Subcutaneous abdominal adipose tissue (tissue), 5 donors: ENCODE data around the gene CLPX.
"Not testable (repeated sequence)": the region's sequence is repeated elsewhere in the genome, so short reads cannot be mapped to it uniquely, and the experiment has no call there.

Experiments used
- H3K27ac ChIP-seq: one replicate; pipeline ENCODE4 v1.7.0; 2013; ENCODE audit warnings: low read depth, mild to moderate bottlenecking, inconsistent platforms, low read length, moderate library complexity
- H3K27me3 ChIP-seq, 5 donors: one replicate each; pipeline ENCODE4 v1.7.0; 2013; ENCODE audit warnings: low read length in 5 of 5, inconsistent platforms in 1 of 5; ENCODE audit not compliant: control insufficient read depth in 5 of 5, insufficient read depth in 4 of 5
- H3K36me3 ChIP-seq, 5 donors: one replicate each; pipeline ENCODE4 v1.7.0; 2013; ENCODE audit warnings: low read length in 5 of 5; ENCODE audit not compliant: control insufficient read depth in 5 of 5, insufficient read depth in 5 of 5
- H3K4me1 ChIP-seq, 5 donors: one replicate each; pipeline ENCODE4 v1.7.0; 2013; ENCODE audit warnings: low read length in 5 of 5, mild to moderate bottlenecking in 3 of 5, moderate library complexity in 1 of 5; ENCODE audit not compliant: control insufficient read depth in 5 of 5, insufficient read depth in 5 of 5
- H3K4me3 ChIP-seq, 5 donors: one replicate each; pipeline ENCODE4 v1.7.0; 2013; ENCODE audit warnings: low read length in 5 of 5, low read depth in 1 of 5
- H3K9ac ChIP-seq, 5 donors: one replicate each; pipeline ENCODE4 v1.7.0; 2013; ENCODE audit warnings: low read length in 5 of 5, mild to moderate bottlenecking in 4 of 5, moderate library complexity in 3 of 5
- H3K9me3 ChIP-seq, 5 donors: one replicate each; pipeline ENCODE4 v1.7.0; 2013; ENCODE audit warnings: low read length in 5 of 5; ENCODE audit not compliant: control insufficient read depth in 5 of 5
- donor health status: healthy.
- donor health status: healthy.
- donor health status: healthy.
- donor health status: healthy.
- donor health status: healthy.

CLPX gene

DNA sequence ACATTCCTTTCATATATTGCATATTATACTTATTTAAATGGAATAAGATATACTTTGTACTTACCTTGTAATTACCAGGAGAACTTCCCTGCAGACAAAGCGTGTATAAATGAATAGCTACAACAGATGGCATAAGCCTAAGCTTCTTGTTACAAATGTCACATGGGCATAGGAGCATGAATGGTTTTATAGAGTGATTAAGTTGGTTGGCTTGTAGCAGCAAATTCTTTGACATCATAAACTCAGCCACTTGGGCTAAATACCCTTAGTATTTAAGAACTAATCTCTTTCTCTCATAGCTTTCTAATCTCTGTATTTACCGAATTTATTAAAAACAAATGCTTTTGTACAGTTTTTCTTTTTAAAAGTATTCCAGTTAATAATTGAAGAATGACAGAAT is 70.1 kb downstream of the CLPX start, which contains the start of gene UBAP1L:
Gene UBAP1L (minus strand): TSS at position 115 of the 400 bp plus-strand sequence. CDS start 8,985 bp downstream, outside the sequence.
- no peaks in the 10 kb centered on the region for H3K9me3 ChIP-seq
- peaks cover 49 to 81% (median 60%) of the 10 kb centered on the region in 5 donors for H3K36me3 ChIP-seq
- H3K4me3 ChIP-seq = no peak within 1 kb of the TSS

DNA sequence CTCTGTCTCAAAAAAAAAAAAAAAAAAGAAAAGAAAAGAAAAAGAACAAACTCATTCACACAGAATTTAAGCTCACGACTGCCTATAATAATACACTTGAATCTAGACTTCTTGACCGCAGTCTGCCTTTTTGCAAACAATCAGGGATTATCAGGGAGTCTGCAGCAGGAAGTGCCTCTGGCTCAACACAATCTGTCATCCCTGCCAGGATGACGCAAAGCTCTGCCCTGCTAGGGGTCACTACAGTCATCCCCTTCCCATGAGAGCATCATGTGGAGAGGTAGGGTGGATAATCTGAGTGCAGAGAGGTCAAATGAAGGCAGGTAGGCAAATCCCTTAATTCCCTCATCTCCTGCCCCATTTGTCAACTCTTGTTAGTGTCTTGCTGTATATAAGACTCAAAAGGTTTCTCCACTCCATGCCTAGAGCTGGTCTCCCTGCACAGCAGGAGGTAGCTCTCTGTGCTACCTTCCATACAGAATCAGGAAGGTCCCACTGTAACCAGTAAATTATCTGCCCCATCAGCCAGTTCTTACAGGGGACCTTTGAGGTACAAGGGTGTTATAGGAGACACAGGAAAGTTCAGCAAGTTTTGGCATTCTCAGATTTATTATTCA is 74.4 kb downstream of the CLPX start:
- H3K9me3 ChIP-seq = no peaks in the 10 kb centered on the region
- H3K9ac ChIP-seq = no peak overlapping the region
- H3K36me3 ChIP-seq = peaks cover 22 to 54% (median 30%) of the 10 kb centered on the region in 5 donors
- H3K4me1 ChIP-seq = no peaks in the 10 kb centered on the region
- no peaks in the 10 kb centered on the region for H3K27me3 ChIP-seq
- H3K4me3 ChIP-seq = no peak overlapping the region
- H3K27ac ChIP-seq = no peak overlapping the region

More for the DNA sequence above, 70.1 kb downstream of the CLPX start, which contains the start of gene UBAP1L:
- Histone ChIP-seq H3K4me1 (no peaks in the 10 kb centered on the region), H3K27me3 (no peaks in the 10 kb centered on the region), H3K27ac (no peak within 1 kb of the TSS), H3K9ac (no peak within 1 kb of the TSS)

DNA sequence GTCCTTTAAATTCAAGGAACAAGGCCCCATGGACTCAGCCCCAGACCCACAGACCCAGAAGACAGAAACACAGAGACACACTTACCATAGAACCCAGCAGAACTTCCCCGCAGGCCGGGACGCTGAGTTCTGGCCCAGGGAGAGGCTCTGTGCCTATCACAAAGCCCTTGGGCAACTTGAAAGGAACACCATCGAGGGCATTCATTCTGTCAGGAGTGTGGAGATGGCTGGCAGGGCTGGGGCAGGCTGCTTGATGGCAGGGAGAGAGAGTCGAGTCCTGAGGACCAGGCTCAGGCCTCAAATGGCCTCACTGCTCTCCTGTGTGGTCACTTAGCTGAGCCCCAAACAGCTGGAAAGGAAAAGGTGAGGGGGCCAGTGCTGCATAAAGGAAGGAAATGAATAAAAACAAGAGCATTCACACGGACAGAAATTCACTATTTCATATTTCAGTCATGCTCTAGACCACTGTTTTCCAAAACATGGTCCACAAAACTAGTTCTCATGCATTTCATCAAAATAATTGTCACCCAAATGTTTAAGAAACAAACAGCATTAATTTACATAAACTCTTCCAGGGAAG is 79.0 kb downstream of the CLPX start:
- Histone ChIP-seq H3K9ac (no peak overlapping the region), H3K27me3 (no peaks in the 10 kb centered on the region), H3K9me3 (no peaks in the 10 kb centered on the region), H3K27ac (no peak overlapping the region), H3K36me3 (peaks cover 3 to 39% (median 22%) of the 10 kb centered on the region in 5 donors), H3K4me1 (peaks cover 0 to 5% (median 0%) of the 10 kb centered on the region in 5 donors), H3K4me3 (no peak overlapping the region)

DNA sequence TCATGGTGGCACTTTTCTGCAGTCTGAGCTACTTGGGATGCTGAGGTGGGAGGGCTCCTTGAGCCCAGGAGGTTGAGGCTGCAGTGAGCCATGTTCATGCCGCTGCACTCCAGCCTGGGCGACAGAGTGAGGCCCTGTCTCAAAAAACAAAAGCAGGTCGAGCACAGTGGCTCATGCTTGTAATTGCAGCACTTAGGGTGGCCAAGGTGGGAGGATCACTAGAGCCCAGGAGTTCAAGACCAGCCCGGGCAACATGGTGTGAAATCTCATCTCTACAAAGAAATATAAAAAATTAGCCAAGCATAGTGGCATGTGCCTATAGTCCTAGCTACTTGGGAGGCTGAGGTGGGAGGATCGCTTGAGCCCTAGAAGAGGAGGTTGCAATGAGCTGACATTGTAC is 80.1 kb downstream of the CLPX start:
- Histone ChIP-seq H3K4me3 (no peak overlapping the region), H3K27me3 (no peaks in the 10 kb centered on the region), H3K27ac (no peak overlapping the region), H3K36me3 (peaks cover 0 to 44% (median 28%) of the 10 kb centered on the region in 5 donors), H3K9ac (no peak overlapping the region), H3K9me3 (no peaks in the 10 kb centered on the region), H3K4me1 (peaks cover 0 to 5% (median 0%) of the 10 kb centered on the region in 5 donors)

DNA sequence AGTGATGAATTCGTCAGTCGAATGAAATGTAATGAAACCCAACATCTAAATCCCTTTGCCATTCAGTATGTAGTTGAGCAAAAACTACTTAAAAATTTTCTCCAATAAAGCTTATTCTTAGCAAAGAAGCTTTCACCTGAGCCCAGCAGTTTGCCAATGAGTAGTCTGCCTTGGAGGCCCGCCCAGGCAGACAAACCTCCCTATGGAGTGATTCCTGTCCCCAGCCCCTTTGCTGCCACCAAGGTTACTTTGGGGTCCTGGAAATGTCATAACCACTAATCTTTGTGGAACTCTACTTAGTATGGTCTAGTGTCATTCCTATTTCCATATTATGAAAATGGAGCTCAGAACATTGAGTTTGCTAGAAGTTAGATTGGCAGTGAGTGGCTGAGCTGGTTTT is 82.2 kb downstream of the CLPX start:
- Histone ChIP-seq H3K4me1 (peaks cover 0 to 5% (median 0%) of the 10 kb centered on the region in 5 donors), H3K9me3 (no peaks in the 10 kb centered on the region), H3K27me3 (no peaks in the 10 kb centered on the region), H3K9ac (no peak overlapping the region), H3K27ac (no peak overlapping the region), H3K36me3 (peaks cover 8 to 64% (median 48%) of the 10 kb centered on the region in 5 donors), H3K4me3 (no peak overlapping the region)

DNA sequence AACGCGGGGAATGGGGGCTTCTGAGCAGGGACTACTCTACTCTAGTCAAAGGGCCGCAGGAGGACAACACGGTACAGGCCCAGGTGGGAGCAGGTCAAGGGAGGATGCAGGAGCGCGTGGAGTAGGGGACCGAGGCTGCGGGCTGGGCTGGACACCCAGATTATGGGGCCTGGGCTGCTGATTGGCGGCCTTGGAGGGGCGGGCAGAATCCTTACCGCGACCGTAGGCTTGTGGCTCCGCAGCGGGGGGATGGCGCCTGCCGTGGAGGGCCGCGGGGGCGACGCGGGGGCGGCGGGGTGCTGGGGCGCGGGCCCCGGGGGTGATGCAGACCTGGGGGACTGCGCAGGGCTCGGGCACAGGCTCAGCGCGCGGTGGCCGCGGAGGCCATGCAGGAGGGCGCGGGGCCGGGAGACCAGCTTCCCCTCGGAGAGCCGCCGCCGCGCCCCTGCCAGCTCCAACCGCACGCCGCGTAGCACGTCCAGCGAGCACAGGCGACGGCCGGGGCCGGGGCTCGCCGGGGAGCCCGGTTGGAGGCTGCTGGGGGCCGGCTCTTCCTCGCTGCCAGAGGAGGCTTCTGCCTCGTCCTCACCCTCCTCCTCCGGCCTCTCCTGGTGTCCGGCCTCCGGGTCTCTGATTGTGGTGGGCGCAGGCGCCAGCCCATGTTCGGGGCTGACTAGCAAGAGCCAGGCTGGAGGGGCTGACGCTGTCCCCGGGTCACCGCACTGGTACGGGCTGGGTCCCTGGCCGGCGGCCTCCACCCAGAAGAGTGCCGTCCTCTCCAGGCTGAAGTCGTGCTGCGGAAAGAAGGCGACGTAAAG is 83.0 kb downstream of the CLPX start:
- Histone ChIP-seq H3K36me3 (peaks cover 8 to 72% (median 55%) of the 10 kb centered on the region in 5 donors), H3K4me3 (no peak overlapping the region), H3K27me3 (no peaks in the 10 kb centered on the region), H3K4me1 (peaks cover 0 to 5% (median 0%) of the 10 kb centered on the region in 5 donors), H3K27ac (no peak overlapping the region), H3K9ac (no peak overlapping the region), H3K9me3 (no peaks in the 10 kb centered on the region)

DNA sequence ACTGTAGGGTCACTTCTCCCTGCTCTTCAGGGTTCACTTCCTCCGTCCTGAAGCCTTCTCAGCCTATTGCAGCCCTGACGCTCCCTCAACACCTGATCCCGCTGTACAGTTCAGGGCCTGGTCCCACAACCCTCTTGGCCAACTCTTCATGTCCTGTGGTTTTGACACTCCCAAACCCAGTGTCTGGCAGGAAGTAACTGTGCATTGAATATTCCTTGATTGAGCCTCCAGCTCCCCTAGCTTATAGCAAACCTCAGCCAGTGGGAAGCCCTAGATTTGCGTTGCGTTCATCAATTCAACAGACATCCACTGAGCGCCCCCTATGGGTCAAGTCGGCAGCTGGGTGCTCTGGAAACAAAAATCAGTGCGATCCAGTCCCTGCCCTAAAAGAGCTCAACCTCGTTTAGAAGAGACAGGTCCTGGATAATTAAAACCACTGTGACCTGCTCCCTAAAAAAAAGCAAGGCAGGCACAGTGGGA is 83.7 kb downstream of the CLPX start:
- H3K4me3 ChIP-seq = no peak overlapping the region
- no peaks in the 10 kb centered on the region for H3K9me3 ChIP-seq
- peaks cover 8 to 78% (median 57%) of the 10 kb centered on the region in 5 donors for H3K36me3 ChIP-seq
- H3K4me1 ChIP-seq = peaks cover 0 to 5% (median 0%) of the 10 kb centered on the region in 5 donors
- H3K9ac ChIP-seq = no peak overlapping the region
- no peak overlapping the region for H3K27ac ChIP-seq
- H3K27me3 ChIP-seq = no peaks in the 10 kb centered on the region

DNA sequence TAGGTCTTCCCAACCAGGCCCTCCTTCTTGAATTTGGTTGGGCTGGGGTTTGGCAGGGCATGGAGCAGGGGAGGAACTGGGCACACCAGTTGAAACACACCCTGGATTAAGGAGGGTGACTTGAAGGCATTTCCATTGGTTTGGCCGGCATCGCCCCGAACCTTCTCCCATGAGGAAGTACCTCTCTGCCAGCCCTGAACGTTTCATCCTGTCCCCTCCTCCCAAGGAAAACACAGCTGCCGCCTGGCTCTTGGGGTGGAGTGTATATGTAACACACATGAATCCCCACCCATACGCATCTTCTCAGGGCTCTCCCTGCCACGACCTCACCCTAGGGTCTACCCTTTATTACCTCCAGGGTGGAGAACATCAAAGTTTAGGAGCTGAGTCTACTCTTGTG is 84.7 kb downstream of the CLPX start:
- H3K4me3 ChIP-seq = no peak overlapping the region
- H3K9me3 ChIP-seq = no peaks in the 10 kb centered on the region
- H3K36me3 ChIP-seq = peaks cover 8 to 68% (median 53%) of the 10 kb centered on the region in 5 donors
- H3K9ac ChIP-seq = no peak overlapping the region
- peaks cover 0 to 5% (median 0%) of the 10 kb centered on the region in 5 donors for H3K4me1 ChIP-seq
- H3K27me3 ChIP-seq = no peaks in the 10 kb centered on the region
- H3K27ac ChIP-seq = no peak overlapping the region

DNA sequence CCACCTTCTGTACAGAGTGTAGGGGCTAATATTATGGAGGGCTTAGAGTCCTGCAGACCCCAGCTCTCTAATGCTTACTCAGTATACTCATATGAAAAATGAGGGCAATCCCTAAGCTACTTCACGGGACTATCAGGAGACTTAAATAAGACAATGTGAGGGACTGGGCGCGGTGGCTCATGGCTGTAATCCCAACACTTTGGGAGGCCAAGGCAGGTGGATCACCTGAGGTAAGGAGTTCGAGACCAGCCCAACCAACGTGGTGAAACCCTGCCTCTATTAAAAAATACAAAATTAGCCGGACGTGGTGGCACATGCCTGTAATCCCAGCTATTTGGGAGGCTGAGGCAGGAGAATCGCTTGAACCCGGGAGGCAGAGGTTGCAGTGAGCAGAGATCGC is 85.3 kb downstream of the CLPX start:
- H3K27me3 ChIP-seq, H3K9ac ChIP-seq, H3K9me3 ChIP-seq, H3K27ac ChIP-seq, H3K4me1 ChIP-seq, H3K4me3 ChIP-seq: not testable (repeated sequence)
- H3K36me3 ChIP-seq = peaks cover 8 to 62% (median 47%) of the 10 kb centered on the region in 5 donors

DNA sequence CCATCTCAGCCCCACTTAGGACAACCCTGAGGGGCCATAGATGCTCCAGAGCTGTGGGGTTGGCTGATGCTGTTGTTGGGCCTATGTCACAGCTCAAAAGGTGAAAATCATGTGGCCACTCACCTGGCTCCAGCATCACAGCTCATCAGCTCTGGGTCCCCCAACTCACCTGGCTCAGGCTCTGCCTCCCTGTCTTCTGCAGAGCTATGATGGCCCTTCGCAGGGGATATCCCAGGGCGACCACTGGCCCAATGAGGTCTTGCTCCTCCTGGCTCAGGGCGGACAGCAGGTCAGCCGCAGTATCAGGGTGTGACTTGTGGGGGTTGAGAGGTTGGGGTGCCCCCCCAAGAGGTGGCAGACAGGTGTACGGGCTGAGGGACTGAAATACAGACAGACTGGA is 85.8 kb downstream of the CLPX start:
- Histone ChIP-seq H3K36me3 (peaks cover 8 to 60% (median 47%) of the 10 kb centered on the region in 5 donors), H3K27me3 (no peaks in the 10 kb centered on the region), H3K27ac (no peak overlapping the region), H3K4me1 (peaks cover 0 to 5% (median 0%) of the 10 kb centered on the region in 5 donors), H3K9me3 (no peaks in the 10 kb centered on the region), H3K4me3 (no peak overlapping the region), H3K9ac (no peak overlapping the region)
